ENCODE data around the gene NOSTRIN. TPM values are rescaled to one million over a fixed set of nuclear protein-coding genes. Genes with fewer than 3 reads are reported as not detected.

The NOSTRIN gene
- total and polyA plus RNA-seq, 2 of the 8 experiments (the other 6 are each of a cell fraction or from before 2014, with no cell fraction given), result not detected

GRCh38 chr2:168773128-168773527 is 29.3 kb upstream of the NOSTRIN start (continued):
- no peak for TF ChIP-seq CTCF (IDR thresholded peaks at IDR 0.05; ENCODE audit: control extremely low read depth in 1 of 3, insufficient read depth in 1 of 3, low read depth in 1 of 3, low read length in 3 of 3)

All from H1 (cell line).